AG08395 (cell line): ENCODE measurements around the gene CABCOCO1.

Source experiments
- DNase-seq: peaks from one replicate; pipeline ENCODE4 v3.0.0; 2012; ENCODE audit warnings: mixed read lengths, low spot score

Gene CABCOCO1

DNA sequence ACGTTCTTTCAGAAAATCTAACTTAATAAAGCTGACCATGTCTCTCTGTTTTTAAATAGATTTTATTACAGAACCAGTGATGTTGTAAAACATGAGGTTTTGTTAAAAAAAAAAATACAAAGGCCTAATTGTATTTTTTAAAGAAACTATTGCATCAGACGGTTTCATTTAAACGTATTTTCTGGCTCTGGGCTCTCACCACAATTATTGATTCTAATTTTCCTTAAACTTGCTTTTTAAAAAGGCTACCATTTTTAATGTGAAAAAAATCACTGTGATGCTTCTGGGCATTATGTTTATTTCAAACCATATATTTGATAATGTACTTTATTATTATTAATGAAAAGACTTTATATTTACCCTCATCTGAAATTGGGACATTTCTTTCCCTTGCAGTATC, 94.3 kb downstream of the CABCOCO1 start:
- DNase-seq, result no peak

DNA sequence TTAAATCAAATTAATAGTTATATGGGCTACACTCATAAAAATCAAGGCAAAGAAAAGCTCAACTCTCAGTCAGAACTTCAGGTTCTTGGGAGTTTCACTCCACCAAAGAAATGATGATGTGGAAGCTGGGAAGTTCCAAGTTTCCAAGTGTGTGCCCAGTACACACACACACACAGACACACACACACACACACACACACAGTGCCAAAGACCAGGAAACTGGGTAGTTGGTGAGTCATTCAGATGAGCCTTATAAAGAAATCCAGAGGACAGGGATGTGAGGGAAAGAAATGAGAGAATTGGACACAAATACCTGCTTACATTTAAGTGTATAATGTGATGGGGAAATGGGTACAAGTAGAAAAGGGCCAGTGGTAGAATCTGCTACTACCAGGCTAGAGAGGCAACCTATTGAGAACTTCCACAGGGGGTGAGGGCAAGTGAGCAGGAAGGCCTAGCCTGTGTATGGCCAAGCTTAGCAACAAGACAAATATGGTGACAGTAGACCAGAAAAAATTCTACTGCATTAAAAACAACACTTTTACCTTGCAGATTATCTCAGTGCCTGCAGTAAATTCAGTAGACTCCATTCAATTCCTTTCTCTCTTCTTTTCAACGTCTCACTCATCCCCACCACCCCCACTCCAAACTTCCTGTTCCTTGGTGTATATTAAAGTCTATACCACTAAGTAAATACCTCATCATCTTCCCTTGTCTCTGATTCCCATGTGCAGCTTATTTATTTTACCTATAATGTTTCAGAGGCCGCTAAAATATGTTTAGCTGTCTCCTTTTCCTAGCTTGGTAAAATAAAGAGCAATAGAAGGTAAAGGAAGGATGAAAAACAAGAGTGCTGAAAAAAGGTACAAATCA, 95.0 kb downstream of the CABCOCO1 start:
- peak; percentile 14 for DNase-seq

DNA sequence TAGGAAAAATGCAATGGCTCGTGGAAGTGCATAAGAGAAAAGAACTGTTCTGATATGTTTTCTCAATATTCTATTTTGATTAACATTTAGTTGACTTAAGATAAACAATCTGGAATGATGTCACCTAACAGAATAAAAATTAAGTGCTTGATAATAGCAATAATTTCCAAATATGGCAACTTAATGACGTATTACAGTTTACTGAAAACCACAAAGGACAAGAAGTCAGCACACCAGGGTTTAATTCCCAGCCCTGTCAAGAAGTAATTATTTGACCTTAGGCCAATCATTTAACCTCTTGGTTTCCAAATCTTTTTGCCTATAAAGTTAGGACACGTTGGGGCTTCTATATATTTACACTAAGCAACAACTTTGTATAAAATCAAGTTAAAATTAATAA, 95.7 kb downstream of the CABCOCO1 start:
- no peak for DNase-seq

DNA sequence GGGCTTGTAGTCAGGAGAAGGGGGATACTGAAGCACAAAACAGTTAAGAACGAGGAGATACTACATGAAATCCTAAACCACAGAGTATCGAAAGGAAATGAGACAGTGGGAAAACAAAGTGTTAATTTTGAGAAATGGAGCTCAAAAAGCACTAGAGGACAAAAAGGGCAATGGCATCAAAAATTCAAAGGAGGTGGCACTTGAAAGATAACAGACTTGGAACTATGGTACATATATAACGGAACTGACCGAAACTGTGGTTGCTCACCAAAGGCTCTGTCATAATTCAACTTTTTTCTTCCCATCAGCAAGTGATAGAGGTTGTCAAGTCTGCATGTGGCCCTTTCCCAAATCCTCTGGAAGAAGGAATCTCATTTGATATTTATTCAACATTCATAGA, 97.0 kb downstream of the CABCOCO1 start:
- DNase-seq, result no peak

DNA sequence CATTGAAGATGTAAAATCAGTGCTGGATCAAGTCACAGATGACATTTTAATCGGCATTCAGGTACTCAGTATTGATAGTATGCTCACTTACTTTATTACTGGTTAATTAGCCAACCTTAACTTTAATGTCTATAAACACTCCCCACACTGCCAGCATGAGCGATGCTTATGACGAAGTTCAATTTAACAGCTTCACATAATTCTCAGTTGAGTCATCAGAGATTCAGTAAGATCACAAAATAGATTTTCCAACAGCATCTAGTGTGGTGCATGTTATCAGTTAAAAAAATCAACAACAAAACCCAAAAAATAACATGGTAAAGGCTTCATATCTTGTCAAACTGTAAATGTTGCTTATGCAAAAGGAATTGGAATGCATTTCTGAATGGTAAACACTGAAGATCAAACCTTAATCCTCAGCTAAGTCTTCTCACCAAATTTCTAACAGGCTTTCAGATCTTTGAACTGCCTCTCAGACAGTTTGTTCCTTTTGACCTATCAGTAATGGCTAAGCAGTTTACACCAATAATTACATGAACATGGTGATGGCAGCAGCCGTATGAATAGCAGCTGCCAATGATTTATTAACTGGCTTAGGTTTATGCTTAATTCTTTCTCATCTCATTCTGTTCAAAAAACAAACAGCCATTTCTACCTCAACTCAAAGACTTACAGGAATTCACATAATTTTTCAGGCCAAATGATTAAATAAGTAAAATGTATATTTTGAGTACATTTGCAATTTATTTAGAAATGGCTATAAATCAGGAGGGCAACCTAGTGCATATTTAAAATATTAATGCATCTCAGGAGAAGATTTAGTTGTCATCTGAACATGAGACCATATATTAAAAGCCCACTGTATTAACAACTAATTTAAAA, 98.5 kb downstream of the CABCOCO1 start:
- peak; percentile 56 for DNase-seq

DNA sequence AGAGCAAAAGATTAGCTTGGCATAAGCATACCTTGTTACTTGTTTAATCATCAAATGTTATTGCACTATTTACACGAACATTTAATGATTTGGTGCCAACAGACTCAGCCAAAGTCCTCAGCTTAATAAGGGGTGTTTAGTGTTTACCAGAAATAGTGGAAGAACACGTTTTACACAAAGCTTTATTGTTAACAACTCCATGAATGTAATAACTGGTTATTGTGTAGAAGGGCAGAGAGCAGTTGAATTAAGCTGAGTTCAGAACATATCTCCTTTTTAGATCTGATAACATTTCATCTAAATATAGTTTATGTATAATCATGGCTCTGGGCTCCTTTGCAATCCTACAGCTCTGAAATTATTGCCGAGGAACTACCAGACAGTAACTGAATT, 99.1 kb downstream of the CABCOCO1 start:
- DNase-seq, result no peak

DNA sequence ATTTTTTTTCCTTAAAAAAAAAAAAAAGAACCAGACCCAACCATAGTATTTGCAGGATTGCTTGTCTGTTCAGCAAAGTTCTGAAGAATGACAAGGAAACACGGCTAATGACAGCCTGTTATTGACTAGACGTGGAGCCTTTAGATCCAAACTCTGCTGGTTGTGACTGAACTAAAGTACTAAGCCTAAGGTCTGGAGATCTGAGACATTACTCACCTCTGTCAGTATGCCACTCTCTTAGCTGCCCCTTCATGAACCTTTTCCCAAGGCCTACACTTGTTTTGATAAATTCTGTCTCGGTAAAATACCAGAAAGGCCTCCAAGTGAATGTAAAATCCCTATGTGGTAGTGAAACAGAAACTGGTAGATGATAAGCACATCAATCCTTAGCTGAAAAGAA, 101.0 kb downstream of the CABCOCO1 start:
- DNase-seq, result no peak

DNA sequence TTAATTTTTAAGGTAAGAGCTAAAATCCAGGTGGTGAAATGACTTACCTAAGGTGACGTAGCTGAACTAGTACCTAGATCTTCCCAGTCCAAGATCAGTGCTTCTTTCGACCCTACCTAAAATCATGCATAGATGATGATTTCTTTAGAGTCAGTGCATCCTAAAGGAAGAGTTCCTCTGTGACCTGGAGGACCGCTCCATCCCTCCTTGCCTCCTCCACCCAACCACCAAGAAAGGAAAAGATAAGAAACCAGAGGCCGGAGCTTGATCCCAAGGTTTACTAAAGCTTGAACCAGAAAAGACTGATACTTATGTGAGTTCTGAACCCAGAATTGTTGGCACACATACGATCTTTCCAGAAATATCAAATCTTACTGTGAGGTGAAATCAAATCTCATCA, 101.8 kb downstream of the CABCOCO1 start:
- DNase-seq, result no peak

DNA sequence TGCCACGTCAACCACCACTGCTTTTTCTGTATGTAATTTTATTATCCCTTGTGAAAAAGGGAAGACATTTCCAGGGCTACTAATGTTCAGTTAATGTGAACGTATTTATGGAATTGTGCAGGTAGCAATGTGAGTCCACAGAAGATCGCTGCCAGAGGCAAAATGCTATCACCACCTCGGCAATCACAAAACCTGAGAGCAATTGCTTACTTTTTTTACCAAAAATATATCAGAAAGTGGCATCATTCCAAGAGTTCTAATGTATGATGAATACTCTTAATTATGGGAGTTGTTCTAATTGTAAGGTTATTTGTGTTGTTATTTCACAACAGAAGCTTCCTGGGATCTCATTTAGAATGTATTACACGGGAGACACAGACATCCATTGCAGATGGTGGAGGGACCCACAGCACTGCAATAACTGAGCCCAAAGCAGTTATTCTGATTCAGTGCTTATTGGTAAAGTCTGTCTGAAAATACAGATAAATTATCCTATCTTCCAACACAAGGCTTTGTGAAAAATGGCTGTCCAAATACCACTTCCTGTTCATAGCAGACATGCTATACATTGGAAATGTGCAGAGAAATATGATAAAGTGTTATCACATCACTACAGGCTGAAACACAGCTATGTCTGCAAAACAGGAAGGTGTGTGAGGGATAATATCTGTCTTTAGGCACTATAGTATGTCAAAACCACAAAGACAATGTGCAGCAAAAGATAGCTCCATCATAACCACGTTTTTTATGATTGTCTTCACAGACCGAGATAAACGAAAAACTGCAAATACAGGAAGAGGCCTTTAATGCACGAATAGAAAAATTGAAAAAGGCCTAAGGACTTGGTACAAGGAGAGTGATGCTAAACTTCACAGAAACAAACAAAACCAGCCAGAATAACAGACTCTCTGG, 102.7 kb downstream of the CABCOCO1 start:
- no peak for DNase-seq

DNA sequence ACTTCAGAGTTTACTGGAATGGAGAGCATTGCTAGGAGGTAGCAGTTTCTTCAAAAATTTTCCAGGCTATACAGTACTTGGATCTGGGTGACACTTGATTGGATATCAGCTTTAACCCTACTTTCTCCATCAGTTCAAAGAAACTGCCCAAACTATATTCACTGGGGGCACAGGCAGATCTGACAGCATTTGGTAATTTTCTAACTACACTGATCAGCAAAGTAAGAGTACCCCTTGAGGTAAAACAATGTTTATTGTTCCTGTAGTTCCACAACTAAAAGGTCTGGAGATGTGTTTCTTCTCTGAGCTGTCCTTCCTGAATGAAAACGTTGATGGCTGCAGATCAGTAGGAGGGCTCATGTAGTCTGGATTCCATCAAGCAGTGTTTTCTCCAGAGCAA, 104.2 kb downstream of the CABCOCO1 start:
- no peak for DNase-seq

DNA sequence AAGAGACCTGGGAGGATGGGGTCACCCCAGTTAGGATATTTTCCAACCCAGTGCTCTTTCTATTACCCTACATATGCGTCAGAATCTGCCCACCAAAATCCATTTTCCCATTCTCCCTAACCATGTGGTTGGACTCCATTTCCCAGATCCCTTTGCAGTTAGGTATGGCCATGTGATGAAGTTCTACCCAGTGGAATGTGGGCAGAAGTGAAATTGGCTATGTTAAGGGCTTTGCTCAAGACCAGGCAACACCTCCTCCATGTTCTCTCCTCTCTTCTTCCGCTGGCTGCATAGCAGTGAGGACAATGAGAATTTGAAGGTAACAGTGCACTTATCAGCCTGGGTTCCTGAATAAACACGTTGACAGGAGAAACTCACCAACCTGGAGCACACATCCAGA, 111.3 kb downstream of the CABCOCO1 start:
- no peak for DNase-seq

DNA sequence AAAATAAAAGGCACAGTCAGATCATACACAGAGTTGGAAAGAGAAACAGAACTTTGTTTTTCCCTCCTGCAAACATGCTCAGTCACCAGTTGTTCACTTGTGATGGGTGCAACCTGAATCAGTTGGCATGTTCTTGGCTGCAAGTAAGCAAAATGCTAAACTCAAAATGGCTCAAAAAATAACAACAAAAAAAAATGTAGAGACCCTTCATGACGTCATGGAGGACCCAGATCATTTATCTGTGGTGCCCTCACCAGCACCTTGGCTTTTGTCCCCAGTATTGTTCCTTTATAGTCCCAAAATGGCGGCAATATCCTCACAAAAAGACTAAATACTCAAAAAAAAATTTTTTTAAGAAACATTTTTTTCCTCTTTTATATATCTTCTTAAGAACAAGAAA, 112.4 kb downstream of the CABCOCO1 start:
- DNase-seq, result no peak

DNA sequence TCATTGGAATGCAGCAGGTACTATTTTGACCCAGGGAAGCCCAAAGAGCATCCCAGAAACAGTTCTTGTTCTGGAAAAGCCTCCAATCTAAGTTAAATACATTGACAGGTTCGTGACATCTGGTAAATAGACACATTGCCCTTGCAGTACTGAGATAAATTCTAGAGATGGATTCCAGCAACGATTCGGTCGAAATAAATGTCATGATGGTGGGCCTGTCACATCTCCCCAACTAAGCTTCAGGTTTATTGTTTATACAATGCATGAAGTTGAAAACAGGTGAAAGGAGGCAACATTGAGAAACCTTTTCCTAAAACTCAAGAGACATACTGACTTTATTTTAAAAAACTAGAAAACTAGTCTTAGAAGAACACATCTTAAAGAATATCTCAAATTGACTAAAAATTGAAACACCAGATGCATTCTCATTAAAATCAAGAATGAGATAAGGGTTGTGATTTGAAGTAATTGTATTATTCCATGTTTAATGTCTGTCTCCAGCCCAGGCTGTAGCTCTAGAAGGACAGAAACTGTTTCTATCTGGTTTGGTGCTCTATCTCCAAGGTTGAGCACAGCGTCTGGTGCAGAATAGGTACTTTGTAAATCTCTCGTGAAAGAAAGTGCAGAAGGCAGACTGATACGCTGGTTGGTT, 114.0 kb downstream of the CABCOCO1 start:
- DNase-seq, result no peak

DNA sequence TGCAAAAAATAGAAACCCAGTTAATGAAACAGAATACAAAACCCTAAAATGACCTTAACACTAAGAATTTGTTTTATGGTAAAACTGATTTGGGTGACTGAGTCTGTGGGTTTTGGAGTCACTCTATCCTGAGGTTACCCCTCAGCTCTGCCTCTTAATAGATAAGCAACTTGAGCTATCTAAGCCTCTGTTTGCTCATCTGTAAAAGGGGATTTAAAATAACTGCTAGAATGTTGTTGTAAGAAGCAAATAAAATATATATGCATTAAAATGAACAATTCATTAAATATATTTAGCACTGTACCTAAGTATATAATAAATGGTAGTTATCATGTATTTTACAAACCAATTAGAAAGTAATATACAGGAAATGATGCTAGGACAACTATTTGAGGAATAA, 115.4 kb downstream of the CABCOCO1 start:
- DNase-seq, result no peak

DNA sequence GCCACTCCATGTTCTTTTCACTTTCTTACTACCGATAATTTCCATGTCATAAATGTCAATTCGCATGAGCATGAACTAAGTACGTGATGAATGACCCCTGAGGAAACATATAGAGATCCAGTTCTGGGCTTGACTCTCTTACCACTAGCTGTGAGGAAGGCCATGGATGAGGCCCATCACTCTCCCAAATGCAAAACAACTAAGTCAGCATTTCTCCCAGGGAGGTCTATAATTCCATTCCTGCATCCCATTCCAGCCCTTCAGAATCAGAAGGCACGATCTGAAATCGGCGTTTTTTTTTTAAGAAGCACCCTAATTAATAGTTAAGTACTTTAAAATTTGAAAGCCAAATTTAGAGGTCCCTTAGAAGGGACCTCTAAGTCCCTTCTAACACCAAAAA, 116.5 kb downstream of the CABCOCO1 start:
- DNase-seq, result no peak

DNA sequence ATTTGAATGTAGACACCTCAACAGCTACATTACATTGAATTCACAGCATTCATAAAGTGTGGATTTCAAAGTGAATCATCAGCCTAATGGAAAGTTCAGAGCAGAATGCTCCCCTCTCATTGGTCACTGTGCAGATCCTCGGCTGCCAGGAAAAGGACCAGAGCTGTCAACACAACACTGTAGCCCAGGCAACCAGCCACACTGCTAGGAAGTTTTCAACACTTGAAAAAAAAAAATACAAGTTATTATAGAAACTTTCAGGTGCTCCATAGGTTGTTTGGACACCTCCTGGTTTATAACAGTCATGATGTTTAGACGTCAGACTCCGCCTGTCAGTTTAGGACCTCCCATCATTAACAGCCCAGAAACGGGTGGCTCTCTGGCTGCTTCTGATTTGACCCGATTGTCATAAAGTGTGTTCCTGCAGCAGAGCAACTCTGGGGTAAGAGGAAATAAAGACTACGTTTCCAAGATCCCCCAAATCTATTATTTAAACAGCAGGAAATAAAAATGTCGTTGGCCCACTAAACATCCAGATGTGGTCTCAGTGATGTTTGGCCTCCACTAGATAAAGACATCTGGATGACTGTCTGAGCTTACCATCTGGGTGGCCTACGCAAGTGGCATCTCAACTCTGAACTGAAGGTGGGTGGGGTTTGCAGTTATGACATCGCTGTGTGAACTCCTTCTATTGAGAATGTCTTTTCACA, 117.4 kb downstream of the CABCOCO1 start:
- peak; percentile 87 for DNase-seq

DNA sequence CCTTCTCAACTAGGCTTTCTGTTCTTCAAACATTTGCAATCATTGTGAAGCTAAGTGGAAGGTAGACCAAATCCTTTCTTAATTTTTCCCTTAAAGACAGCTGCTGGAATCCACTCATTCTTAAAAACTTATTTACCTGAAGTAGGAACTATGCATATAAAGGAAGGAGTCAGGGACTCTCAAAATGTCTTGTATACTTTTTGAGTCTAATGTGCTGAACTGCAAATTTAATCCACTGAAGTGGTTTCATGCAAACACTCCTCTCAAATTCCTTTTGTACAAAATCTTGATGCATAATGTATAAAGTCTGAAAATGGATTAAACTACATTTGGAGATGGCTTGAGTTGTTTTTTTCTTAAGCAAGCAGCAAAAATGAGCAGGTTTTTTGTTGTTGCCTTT, 118.0 kb downstream of the CABCOCO1 start:
- no peak for DNase-seq

DNA sequence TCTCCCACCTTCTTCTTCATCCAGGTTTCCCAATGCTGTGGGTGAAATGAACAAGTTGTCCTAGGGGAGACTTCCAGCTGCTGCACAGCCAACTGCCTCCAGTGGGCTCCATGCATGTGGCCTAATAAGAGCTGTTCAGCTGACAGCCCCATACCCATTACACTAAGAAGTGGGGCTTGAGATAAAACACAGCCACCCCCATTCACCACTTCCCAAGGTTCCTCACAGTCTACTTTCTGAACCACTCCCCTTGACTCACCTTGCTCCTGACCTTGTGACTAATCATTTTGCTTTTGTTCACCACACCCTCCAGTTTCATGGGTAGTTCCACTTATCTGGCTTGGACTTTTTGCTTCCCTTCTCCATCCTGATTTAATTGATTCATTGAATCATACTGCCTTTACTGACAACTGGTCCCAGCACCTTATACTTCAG, 119.3 kb downstream of the CABCOCO1 start:
- DNase-seq, result no peak

DNA sequence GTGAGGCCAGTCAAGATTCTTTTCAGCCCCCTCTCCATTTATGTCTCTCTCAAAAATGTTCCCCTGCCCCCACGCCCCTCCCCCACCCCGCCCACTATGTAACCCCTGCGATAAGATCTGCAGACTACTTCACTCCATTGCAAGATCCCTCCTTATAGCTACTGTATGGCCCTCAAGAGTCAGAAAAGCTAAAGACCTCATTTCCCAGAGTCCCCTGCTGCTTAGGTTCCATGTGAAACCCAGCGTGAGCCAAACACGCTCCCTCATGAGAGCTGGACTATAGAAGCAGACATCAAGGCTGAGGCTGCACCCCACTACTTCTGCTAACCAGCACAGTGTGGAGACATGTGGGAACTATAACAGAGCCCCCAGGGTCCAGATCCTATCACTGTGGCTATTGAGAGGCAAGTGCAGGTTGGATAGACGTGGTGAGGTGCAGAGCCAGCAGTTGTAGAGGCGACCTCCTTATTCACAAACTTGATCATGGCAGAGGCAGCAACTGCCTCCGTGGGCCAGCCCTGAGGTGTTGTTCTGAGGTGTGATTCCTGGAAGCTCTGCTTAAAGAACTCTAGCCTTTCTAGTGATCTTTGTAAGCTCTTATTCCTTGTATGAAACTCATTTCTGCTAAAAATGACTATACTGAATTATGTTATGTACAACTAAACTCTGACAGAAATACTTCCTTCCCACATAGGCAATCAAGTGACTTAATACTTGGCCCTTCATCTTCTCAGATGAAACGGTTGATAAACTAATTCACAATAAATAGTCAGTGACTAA, 121.8 kb downstream of the CABCOCO1 start:
- DNase-seq, result no peak

DNA sequence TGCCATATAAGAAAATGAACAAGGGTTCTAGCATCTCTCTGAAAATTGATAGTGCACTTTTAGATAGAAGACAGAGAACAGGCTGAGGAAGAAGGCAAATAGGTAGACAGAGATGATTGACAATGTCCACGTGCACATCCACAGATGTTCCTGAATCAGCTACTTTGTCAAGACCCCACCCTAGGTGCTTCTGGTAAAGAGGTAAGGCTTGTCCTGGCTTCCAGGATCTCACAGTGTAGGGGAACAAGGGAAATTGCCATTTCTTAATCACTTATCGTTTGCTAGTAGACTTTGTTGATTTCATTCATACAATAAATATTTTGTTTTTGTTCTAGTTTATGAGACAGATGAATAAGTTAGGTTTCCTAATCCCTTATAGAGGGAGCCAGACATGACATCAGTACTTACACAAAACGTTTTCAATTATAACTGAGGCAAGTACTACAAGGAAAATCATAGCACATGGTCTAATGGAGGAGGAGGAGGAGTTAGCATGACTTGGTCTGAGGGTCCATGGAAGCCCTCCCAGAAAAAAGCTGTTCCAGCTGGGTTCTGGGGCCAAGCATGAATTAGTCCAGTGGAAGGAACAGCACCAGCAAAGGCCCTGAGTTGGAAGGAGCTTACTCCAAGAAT, 122.9 kb downstream of the CABCOCO1 start:
- DNase-seq, result peak; percentile 14
